ENCODE data around the gene MAML3.

The MAML3 gene

GRCh38 chr4:139799615-139800014 is 354.4 kb downstream of the MAML3 start:
- DNase-seq: no peak

DNA sequence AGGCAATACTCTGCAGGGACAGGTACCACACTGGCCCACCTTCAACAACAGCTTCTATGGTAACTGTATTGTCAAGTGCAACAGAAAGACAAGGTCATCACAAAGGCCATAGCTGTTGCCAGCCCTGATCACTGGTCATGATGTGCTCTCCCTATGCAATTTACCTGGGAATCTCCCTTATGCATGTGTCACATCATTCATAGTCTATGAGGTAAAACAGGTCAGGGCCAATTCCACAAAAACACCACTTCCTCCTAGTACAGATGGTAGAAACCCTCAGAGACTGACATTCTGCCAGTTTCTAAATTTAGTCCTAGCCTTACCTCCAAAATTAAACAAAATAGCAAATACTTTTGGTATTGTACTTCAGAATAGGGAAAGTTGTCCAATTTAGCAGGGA is 355.5 kb downstream of the MAML3 start:
- peak in 1 of 2 donors; percentile 2 for DNase-seq

DNA sequence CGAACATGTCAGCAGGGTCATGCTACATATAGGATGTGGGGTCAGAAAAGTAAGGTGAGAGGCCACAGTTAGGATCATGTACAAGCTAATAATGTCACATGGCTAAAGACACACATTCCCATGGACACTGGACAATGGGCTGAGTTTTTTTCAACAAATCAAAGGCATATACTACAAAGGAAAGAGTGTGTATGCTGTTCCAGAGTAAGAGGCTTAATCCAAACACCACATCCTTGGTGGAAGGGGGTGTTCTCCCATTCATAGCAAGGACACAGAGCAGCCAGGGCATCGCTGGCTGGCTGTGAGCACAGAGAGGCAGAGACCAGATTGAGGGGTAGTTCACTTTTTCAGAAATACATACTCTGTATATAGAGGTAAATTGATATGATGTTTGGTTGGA is 356.7 kb downstream of the MAML3 start:
- no peak for DNase-seq

DNA sequence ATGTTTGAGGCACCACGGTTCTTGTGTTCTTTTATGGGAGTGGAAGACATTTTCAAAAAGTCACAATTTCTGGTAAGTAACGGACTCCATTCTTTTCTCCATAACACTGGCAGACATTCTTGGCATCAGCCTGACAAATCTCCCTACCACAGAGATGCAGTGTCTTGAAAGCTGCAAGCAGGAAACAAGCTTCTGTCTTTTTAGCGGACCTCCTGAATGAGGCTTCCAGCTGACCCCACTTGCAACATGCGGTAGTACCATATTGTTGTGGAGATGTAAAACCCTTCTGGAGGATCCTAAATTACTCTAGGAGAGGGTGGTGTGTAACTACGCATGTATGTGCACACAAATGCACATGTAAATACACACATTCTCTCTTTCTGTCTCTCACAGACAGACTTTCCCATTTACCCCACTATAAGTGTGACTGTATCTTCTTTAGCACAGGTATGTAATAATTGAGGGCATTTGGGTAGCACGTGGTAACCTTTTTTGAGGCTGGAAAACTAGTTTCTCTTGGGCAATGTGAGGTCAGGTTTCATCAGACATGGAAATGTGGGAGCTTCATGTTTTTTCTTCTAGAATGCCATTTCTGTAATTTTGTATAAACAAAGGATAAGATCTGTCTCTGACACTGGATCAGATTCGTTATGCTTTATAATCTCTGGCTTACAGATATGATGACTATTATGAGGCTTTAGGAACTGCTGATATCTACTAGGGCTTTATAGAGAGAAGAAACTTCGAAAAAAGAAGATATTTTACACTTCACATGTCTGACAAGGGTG is 358.3 kb downstream of the MAML3 start:
- DNase-seq: no peak

DNA sequence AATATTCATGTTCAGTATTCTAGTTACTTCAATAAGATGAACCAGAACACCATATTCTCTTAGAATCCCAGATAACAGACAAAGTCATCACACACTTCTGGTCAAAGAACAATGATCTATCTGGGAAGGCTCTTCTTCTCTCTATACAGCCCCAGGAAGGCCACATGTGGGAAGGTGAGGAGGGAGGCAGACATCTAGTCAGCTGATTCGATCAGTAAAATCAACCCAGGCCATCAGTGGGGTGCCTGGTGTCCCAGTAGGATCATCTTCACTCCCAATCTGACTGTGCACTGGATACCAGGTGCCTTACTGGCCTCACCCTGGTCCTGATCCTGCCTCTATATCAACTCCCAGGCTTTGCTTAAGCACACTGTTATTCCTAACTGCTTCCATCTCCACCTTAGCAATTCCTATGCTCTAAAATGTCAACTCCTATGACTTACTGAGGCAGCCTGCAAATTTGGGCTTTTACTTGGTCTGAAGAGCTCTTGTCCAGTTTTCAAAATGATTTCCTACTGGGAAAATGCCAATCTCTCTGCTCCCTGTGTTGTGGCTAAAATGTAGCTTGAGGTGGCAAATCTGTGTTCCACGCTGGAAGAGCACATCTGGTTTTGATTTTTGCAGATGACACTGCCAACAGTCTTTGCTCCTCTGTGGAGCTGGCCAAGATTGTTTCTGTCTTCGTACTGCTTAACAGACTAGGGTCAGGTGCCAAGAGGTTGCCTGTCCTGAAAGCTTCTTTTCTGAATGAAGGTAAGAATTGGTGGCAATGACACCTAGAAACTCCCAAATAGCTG is 359.6 kb downstream of the MAML3 start:
- no peak for DNase-seq

GRCh38 chr4:139791681-139792080 is 362.3 kb downstream of the MAML3 start:
- DNase-seq: no peak

DNA sequence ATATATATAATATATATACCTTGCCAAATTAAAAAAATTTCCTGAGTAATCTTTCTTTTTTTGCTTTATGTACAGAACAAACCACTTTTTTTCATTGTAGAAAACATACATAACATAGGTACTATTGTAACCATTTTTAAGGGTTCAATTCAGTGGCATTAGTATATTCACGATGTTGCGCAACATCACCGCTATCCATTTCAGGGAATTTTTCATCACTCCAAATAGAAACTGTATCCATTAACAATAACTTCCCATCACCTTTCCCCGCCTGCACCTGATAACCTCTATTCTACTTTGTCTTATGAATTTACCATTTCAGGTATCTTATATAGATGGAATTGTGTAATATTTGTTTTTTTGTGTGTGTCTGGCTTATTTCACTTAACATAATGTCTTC is 363.7 kb downstream of the MAML3 start:
- no peak for DNase-seq

- DNase-seq: no peak
Measured at GRCh38 chr4:139789096-139789654, 364.8 kb downstream of the MAML3 start.

GRCh38 chr4:139786494-139787354 is 367.3 kb downstream of the MAML3 start:
- DNase-seq: no peak

DNA sequence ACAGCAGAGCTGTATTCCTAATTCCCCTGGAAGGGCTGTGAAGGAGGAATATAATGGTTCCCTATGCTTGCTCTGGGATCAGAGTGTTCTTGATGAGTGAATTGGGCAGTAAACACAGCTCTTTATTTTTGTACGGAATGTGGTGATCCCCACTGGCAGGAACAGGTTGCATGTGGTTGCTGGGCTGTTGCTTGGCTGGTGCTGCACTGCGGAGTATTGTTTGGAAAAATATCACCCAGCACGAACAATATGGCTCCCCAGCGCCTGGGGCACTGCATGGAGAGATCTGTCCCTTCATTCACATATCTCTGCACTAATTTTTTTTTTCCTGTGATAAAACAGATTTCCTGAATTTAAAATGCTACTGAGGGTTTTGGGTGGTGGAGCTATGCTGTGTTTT is 368.6 kb downstream of the MAML3 start:
- no peak for DNase-seq

- no peak for DNase-seq
Measured at GRCh38 chr4:139783741-139784484, 370.1 kb downstream of the MAML3 start.

DNA sequence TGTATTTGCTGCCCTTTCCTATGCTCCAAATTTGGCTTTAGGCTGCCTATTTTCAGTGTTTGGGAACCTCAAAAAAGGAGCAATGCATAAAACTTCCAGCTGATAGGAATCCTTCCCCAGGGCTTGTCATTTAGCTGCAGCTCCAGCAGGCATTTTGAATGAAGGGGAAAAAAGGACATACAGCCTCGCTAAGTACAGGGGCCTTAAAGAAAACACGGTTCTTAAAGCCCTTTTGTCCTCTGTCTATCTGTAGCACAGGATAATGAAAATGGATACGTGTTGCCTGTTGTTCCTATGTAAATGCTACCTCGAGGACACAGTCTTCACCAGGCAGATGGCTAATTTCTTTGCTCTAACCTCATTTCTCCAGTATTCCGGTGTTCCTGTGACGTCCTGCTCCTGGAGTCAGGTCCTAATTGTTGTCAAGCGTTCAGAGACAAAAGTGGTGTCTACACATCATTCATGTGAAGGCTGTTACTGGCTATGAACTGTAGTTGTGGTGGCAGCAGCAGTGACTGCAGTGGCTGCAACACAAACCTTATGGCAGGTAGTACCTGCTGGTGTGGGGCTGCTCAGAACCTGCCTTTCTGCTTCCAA is 371.0 kb downstream of the MAML3 start:
- DNase-seq: no peak

- no peak for DNase-seq
Measured at GRCh38 chr4:139781066-139781465, 372.9 kb downstream of the MAML3 start.

- DNase-seq: no peak
Measured at GRCh38 chr4:139779691-139780090, 374.3 kb downstream of the MAML3 start.

- DNase-seq: no peak
Measured at GRCh38 chr4:139777757-139778156, 376.2 kb downstream of the MAML3 start.

DNA sequence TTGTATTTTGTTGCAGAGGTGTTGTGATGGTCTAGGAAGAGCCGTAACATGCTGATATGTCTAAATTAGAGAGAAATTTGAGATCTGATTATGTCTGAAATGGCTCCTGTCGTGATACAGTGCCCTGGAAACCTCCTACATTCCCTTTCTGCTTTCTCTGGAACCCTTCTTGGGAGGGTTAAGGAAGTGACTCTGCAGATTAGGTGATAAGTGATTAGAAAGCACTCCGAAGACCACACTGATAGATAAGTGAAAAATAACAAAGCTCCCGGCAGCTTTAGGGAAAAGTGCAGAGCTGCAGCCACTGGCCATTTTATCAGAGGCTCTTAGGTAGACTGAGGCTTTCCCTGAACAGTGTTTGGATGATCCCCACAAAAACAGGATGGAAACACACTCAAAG is 377.7 kb downstream of the MAML3 start:
- no peak for DNase-seq

DNA sequence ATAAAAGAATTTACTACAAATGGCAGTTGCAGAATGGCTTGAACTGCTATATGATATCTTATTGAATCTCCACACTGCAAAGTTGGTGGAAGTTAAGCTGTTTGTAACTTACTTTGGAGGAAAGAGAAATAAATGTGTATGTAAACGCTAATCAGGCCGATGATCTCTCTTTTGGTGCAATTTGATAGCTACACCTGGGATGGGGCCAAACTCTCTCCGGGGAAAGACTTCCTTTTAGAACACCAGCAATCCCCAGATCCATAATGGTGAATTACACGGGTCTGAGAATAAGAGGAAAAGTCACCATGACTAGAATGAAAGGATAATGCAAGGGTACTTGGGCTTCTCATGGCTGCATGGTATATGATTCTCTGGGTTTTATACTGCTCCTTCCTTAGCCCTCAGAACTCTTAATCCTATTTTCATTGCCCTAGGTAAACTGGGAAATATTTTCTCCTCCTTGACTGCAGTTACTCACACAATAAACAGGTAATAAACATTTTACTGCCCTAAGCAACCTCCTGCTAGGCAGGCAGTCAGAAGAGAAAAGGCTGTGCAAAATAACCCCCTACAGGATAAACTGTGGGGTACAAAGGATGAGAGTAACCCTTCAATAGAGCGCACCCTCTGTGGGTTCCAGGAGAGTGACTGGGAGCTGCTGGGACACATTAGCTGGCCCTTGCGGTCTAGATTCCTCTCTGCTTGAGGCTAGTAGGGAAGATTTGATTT is 379.1 kb downstream of the MAML3 start:
- no peak for DNase-seq

DNA sequence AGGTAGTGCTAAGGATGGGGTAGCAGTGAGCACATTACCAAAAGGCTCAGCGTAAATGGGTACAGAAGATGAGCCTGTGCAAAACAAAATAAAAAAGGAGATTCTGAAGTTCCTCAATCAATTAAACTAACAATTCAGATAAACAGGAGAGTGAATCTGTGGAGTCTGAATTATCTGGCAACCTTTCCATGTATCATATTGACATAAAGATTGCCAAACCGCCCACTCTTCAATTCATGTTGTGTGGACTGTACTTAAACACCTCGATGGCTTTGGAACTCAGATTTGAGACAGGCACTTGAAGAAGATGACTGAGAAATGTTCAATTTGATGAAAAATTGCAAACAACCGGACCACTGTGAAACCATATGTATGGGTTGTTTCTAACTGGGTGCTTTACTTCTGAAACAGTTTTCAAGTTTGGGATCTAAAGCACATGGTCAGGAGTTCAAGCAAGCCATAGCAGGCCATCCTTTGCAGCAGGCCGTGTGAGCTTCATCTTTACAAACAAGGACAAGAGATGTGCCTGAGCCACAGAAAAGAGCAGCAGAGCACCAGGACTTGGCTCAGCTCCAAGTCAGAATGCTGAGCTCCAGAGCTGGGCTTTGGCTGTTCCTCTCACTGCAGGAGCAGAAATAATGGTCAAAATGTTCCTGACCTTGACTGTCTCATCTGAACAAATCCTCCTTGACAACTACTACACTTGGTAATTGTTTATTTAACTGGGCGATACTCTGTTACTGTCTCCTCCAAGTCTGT is 380.2 kb downstream of the MAML3 start:
- DNase-seq: no peak

- DNase-seq: no peak
Measured at GRCh38 chr4:139770361-139770760, 383.6 kb downstream of the MAML3 start.

GRCh38 chr4:139769364-139769763 is 384.6 kb downstream of the MAML3 start:
- DNase-seq: no peak
